HG03135 (cell line): ENCODE results near the gene RASGRP3.

Experiments
- ATAC-seq: cut with Tn5 transposase; IDR thresholded peaks from one replicate; pipeline ENCODE4 v1.9.1; 2021; ENCODE audit warnings: mild to moderate bottlenecking, moderate library complexity; ENCODE audit not compliant: unreplicated experiment

The RASGRP3 gene

DNA sequence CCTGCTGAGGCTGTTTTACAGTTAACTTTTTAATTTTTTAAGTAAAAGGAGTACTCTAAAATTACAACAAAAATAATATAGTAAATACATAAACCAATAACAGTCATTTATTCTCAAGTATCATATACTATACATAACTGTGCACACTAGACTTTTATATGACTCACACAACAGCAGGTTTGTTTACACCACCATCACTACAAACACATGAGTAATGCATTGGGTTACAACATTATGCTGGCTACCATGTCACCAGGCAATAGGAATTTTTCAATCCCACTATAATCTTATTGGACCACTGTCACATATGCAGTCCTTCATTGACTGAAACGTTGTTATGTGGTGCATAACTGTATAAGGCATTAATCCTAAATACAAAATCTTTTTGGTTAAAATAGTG lies 42.5 kb downstream of the RASGRP3 start:
- no peak for ATAC-seq

DNA sequence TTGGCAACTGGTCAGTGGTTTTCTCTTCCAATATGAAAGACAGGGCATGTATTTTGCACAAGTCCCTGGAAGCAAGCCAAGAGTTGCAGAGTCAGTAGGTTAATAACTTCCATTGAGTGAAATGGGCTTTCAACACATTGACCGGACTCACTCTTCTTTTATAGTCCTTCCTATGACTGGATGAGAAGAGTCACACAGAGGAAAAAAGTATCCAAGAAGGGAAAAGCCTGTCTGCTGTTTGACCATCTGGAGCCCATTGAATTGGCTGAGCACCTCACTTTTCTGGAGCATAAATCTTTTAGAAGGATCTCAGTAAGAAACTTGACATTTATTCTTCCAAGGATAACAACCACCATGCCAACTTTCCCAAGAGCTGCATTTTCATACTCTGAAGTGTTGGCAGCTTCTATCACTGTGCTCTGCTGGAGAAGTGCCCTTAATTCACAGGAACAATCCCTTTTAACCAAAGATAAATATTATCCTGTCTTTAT lies 45.4 kb downstream of the RASGRP3 start:
- no peak for ATAC-seq

DNA sequence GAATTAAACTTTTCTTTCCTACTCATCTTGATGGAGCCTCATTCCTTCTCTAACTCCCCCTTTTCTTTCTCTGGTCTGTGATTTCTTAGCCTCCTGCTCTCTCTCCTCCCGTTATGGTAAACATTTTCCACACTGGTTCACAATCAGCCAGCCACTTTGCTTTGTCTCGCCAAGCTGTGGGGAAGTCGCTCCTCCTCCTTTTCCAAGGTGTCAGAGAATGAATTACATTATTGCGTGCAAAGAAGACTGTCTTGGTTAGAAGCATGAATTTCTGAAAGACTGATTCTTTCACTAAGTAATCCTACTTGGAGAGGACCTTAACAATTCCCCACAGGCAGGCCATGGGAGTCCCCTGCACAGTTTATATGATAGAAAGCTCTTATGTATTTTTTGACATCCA lies 46.1 kb downstream of the RASGRP3 start:
- ATAC-seq = no peak

DNA sequence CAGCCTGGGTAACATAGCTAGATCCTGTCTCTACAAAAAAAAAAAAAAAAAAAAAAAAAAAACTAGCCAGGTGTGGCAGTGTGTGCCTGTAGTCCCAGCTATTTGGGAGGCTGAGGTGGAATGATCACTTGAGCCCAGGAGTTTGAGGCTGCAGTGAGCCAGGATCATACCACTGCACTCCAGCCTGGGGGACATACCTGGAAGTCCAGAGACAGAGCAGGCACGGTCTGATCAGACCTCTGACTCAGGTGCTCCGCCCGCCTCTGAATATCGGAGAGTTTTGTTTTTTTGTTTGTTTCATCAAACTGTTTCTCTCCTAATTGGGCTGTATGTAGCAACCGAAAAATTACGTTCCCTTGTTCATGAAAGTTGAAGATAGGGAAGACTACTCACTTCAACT lies 49.2 kb downstream of the RASGRP3 start:
- no peak for ATAC-seq

DNA sequence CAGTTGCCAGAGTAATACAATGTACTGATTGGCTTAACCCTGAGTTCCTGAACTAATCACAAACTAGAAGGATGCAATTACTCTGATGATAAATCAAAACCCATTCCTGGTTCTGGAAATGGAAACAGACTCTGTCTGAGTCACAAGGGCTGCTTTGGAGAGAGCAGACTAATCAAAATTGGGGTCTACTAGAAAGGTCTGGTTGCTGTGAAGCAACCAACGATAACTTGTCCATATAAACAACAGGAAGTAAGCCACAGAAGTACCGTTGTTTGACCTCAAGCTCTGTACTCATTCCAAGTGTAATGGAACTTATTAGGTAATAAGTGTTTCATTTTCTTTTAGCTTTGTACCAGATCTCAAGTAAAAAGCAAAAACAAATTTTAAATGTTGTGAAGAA lies 49.7 kb downstream of the RASGRP3 start:
- ATAC-seq = no peak

DNA sequence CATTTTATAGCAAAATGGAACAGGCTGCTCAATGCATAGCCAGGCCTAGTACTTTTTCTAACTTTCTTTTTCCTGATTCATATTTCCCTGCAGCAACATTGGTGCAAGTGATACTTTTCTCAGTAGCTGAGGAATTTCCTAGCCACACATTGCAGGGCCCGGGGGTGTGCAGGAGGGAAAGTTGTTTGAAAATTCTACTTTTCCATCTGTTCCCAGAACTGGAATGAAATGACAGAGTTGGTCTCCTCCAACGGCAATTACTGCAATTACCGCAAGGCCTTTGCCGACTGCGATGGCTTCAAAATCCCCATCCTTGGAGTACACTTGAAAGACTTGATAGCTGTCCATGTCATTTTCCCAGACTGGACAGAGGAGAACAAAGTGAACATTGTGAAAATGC lies 50.5 kb downstream of the RASGRP3 start:
- ATAC-seq = no peak

DNA sequence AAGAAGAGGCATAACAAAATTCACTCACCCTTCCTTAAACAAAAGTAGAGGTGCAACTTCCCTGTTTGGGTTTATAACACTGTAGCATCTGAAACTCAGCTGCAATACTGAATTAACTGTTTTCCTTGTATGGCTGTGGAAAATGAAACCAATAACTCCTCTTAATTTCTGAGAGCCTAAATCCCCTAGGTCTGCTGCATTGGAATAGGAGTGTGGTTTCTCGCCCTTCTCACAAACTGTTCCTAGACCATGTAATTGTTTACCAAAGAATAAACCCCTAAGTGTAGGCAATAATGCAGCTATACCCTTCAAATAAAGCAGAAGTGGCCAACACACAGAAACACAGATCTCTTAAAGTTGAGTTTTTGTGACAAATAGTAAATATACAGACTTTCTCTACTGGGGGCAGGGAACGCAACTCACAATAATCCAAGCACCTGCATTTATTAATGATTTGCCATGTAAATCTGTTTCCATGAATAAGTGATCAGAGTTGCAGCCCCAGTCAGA lies 52.0 kb downstream of the RASGRP3 start:
- no peak for ATAC-seq

DNA sequence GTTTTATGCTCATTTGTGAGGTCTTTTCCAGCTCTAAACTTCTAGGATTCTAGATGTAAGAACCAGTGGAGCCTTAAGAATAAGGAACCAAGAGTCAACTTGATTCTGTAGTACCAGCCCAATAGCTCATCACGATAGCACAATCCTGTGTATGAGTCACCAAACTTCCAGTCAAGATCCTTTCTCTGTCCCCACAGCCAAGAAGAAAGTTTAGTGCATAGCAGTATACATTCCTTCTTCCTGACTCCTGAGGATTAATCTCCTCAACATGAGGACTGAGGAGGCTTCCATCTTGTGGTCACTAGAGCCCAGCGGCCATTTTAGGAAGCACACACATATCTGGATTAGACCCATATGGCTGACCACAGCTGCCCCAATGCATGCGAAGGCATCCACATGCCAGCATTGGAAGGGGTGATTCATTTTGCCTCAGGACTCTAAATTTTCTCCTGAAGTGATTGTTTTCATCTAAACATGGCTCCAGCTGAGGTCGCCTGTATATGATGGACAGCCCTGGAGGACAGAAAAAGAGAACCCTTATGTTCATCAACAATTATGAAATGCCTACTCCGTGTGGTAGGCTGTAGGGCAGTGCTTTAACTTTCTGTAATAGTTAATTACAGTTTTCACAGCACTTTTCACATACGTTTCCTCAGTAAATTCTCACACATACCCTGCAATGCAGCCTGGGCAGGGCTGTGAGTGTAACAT lies 53.5 kb downstream of the RASGRP3 start:
- no peak for ATAC-seq

DNA sequence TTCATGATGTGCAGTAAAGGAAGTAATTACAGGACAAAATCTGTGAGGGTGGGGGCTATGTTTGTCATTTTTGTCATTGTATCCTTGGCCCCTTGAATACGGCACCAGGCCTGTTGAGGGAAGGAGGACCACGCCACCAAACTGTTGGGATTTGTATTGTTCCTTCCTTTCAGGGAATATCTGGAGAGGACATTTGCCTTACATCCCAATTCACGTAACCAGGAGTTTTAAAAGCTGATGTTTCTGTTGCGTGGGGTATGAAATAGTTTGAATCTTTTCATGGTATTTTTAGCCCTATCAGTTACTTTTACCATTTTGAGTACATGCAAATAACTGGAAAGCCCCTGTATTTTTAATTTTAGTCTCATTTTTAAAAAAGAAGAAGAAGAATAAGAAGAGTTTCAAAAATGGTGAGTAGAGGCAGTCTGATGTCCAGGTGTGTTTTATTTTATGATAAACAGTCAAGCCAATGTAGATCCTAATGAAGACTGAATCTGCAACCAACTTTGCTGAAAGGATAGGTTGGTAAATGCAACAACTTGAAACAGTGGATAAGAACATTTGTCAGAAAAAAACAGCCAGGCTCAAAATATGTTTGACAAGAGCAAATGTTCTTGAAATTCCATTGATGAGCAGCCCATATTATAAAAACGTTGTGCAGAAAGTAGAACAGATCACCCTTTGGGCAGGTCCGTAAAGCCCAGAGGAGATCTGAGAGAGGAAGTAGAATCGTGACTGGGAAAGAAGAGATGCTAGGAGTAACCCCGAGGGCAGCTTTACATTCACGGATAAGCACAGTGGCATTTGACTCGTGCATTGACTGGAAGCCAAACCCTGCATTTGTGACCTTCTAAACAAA lies 54.5 kb downstream of the RASGRP3 start:
- ATAC-seq = peak; percentile 36

DNA sequence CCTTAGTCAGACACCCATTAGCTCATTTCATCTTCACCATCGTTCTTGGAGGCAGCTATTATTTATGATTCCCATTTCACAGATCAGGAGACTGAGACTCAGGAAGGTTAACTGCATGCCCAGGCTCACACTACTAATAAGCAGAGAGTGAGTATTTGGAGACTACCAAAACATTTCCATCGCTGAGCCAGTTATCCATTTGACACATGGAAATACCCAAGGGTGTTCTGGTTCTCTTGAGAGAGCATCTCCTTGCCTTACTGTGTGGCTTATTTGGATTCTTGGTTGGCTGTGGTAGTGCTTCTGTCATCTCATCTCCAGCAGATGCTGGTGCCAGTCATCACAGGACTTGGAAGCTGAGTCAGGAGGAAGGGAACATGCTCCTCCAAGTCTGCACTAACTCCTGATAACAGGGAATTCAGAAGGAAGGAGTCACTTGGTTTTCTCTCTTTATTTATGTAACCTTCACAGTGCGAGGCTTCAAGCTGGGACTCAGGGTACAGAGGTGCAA lies 55.2 kb downstream of the RASGRP3 start:
- no peak for ATAC-seq

DNA sequence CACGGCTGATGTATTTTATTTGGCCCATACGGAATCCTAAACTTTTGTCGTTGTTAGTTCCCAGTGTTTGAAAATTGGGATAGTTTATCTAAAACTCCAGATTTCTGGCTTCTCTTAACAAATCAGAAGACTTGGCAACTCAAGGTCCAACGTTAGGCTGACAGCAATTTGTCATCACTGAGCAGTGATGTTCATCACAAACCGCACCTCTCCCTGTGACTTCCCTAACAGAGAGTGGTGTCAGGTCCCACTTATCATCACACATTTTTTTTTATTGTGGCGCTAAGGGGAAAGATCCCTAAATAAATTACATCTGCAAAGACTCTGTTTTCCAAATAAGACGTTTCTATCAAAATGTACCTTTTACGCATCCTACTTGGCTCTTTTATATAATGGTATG lies 55.7 kb downstream of the RASGRP3 start:
- no peak for ATAC-seq

DNA sequence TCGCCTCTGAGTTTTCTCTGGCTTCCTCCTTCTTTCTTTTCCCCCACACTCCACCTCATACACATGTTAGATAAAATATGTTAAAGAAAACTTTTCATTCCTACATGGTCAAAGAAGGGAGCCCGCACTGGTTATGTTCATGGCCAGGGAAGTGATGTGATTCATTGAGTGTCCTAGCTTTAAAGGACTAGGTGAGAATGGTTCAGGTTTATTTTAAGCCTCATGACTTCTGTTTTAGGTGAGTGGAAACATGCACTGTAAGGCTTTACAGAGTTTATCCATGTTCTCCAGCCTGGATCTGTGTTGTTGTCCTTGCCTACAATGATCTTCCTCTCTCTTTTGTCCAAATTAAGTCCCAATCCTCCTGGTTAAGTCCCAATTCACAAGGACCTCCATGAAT lies 56.5 kb downstream of the RASGRP3 start:
- no peak for ATAC-seq

DNA sequence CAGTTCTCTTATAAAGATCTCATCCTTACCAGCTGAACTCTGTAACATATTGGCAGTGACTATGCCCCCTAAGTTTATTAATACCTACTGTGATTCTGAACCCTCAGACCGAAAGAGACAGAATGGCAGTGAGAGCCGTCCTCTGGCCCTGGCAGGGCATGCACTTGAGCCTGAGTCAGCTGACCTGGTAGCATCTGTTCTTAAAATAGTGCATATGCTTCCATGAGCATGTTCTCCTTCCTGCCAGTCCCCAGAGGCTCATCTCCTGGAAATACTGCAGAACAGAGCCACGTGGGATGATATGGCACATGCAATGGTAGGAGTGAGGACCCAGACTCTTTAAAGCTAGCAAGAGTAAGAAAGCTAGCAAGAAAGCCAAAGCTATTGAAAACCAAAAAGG lies 59.0 kb downstream of the RASGRP3 start:
- no peak for ATAC-seq

DNA sequence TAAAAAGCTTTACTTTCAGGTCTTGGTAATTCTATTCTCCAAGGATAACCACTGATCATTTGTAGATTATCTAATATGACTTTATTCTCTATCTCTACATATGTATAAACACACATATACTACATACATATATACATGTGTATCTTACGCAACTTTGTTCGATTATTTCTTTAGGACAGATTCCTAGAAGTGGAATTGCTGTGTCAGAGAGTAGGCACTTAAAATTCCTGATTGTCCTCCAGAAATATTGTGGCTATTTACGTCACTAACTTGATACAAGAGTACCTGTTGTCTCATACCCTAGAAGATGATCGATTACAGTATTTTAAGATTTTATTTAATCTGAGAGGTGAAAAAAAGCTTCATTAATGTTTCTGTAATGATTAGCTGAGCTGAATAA lies 64.8 kb downstream of the RASGRP3 start:
- no peak for ATAC-seq

DNA sequence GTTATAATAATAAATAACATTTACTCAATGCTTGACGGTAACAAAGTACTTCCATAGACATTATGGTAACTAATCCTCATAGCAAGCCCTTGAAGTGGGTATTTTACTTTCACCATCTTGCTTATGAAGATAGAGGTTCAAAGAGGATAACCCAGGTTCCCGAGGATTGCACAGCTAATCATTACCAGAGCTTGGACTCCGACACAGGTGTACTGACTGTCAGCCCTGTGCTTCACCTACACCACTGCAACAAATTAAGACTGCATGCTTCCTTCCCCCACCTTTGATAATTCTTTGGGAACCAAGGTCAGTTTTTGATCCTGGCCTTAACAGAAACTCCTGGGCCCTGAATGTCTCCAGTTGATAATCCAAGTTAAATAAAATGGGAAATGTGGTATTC lies 73.8 kb downstream of the RASGRP3 start:
- no peak for ATAC-seq

DNA sequence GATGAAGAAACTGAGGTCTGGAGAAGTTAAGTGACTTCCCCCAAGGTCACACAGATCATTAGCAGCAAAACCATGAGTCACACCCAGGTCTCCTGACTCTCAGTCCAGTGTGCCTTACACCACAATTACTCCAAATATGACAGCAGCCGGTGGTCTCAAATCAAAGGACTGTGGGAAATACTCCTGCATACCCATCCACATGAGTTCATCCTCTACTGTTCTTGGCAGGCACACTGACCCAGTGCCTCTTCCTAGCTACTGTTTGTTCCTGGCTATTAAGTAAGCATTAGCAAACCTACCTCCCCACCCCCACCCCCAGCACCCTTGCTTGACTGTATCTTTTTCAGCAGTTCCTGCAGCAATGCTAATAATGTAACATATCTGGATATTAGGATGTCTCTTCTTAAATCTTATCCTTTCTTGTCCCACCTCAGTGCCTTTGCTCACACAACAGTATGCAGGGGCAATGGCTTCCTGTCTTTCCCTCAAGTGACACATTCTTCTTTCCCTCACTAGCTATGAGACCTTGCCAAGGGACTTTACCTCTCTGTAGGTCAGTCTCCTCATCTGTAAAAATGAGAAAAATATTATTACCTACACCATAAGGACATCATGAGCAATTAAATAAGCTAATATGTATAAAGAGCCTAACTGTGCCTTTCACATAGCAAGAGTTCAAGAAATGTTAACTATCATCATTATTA lies 76.5 kb downstream of the RASGRP3 start:
- ATAC-seq = no peak

DNA sequence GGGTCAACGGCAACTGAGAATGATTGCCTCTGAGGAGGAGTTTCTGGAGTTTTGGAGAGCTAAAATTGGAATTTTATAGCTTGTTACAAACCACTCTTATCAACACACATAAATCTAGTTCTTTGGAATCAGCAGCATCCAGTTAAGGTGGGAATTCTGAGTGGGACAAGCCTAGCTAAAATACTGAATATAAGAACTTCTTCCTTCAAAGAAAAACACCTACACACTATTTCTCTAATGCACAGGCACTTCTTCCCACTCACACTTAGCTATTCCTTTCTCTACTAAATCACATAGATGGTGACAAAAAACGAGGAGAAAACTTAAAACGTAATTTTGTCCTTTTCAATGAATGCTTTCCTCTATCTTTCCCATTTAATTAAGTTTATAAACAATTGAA lies 79.2 kb downstream of the RASGRP3 start:
- ATAC-seq = no peak

DNA sequence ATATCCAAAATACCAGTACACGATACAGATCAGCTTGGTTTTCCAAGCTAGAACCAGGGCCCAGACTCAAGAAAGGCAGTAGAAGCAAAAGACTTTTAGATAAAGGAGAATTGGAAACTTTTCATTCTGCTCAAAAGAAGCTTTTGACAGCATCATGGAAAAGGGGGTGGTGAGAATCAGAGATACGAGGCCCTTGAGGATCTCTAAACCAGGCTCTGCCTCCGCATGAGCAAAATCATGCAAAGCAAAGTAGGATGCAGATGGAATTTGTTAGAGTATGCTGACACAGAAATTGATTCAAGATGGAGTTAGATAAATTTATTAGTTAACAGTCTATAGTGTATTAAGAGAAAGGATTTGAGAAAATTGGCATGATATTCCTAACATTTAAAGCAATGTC lies 82.9 kb downstream of the RASGRP3 start:
- no peak for ATAC-seq

DNA sequence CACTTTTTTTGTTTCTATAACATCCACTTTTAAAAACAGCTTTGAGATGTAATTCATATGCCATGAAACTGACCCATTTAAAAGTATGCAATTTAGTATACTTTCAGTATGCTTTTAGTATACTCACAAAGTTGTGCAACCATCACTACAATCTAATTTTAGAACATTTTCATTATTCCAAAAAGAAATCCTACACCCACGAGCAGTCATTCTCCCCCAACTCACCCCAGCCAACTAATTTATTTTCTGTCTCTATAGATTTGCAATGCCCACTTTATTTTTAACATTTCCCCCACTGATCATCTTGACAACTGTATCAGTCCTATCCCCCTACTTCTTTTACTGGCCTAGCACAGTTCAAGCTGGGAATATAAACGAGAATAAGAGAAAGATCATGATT lies 83.6 kb downstream of the RASGRP3 start:
- no peak for ATAC-seq

DNA sequence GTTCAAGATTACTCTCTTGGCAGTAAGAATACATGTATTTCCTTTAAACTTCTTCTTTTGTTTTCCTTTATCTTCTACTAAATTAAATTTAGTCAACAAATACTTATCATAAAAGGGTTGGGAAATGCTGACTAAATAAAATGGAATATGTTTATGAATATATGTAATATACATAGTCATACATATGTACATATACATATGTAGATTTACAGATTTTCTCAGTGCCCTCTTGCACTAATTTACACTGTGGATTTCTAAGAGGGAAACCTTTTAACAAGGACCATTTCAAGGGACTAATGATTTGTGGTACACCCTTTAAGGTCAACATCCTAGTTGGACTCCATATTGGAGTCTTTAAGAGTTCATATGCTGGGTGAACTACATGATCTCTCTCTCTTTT lies 85.4 kb downstream of the RASGRP3 start:
- no peak for ATAC-seq

DNA sequence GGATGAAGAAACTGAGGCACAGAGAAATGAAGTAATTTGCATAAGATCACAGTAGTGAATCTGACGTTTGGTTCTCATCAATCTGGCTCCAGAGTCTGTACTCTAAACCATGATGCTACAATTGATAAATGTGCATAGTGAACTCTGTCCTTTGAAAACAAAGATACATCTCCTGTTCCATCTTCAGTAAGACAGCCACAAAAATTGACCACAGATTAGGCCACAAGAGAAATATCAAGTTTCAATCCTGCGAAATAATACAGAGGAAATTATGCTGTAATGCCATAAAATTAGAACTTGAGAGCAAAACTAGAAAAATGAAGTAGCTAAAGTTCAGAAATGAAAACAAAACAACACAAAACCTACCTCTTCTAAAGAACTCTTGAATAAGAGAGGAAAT lies 94.2 kb downstream of the RASGRP3 start:
- ATAC-seq = no peak
